Natural killer cell (primary cell): Measurements from ENCODE around the gene SUPT20H. TPM values are rescaled to one million over a fixed set of nuclear protein-coding genes. Genes with fewer than 3 reads are reported as not detected.

Source experiments
- ATAC-seq, 3 donors: fragments of 150-1000 bp in 2 of 3; fragments of 200-7000 bp in 1 of 3; cut with Tn5 transposase; 1 replicate in 1 of 3; 2 replicates in 2 of 3; pipeline ENCODE4 v1.10.0; 2021; ENCODE audit warnings: mild to moderate bottlenecking in 2 of 3, moderate library complexity in 2 of 3
- DNase-seq, 2 donors: peaks; one replicate each; pipeline versions ENCODE4 v3.0.0 to v3.0.0-alpha.2; 2013 to 2021; ENCODE audit warnings: mixed read lengths in 1 of 2
- H3K27ac ChIP-seq: one replicate; pipeline ENCODE4 v1.5.1; 2013; ENCODE audit warnings: mild to moderate bottlenecking, low read length
- H3K27me3 ChIP-seq: one replicate; pipeline ENCODE4 v1.6.1; 2013; ENCODE audit warnings: low read length; ENCODE audit not compliant: control insufficient read depth, insufficient read depth
- H3K36me3 ChIP-seq: one replicate; pipeline ENCODE4 v1.6.1; 2013; ENCODE audit warnings: low read length; ENCODE audit not compliant: control insufficient read depth, insufficient read depth
- H3K4me1 ChIP-seq: one replicate; pipeline ENCODE4 v1.6.1; 2013; ENCODE audit warnings: low read length; ENCODE audit not compliant: control insufficient read depth, insufficient read depth
- H3K4me3 ChIP-seq: one replicate; pipeline ENCODE4 v1.5.1; 2013; ENCODE audit warnings: low read length
- H3K9me3 ChIP-seq: one replicate; pipeline ENCODE4 v1.6.1; 2013; ENCODE audit warnings: low read length; ENCODE audit not compliant: control insufficient read depth, insufficient read depth
- H3K27ac Mint-ChIP-seq, 2 donors: one replicate each; pipeline ENCODE4 v1.8.0; 2022; ENCODE audit warnings: mild to moderate bottlenecking in 2 of 2, mixed read lengths in 2 of 2, moderate library complexity in 1 of 2
- H3K27me3 Mint-ChIP-seq, 2 donors: one replicate each; pipeline ENCODE4 v1.8.0; 2022; ENCODE audit warnings: low read depth in 2 of 2, mixed read lengths in 2 of 2
- H3K36me3 Mint-ChIP-seq: one replicate; pipeline ENCODE4 v1.8.0; 2022; ENCODE audit warnings: mixed read lengths
- H3K4me1 Mint-ChIP-seq, 2 donors: one replicate each; pipeline ENCODE4 v1.8.0; 2022; ENCODE audit warnings: mixed read lengths in 2 of 2
- H3K4me3 Mint-ChIP-seq: one replicate; pipeline ENCODE4 v1.8.0; 2022; ENCODE audit warnings: mild to moderate bottlenecking, moderate library complexity, mixed read lengths
- H3K9me3 Mint-ChIP-seq, 2 donors: one replicate each; pipeline ENCODE4 v1.8.0; 2022; ENCODE audit warnings: mixed read lengths in 2 of 2
- CTCF ChIP-seq: fragments of 200-600 bp; IDR thresholded peaks from one replicate; pipeline ENCODE4 v1.8.0; 2022; ENCODE audit warnings: antibody characterized with exemption
- WGBS: methylation state at CpG from one replicate; pipeline ENCODE4 v1.1.7; 2013; ENCODE audit warnings: missing lambda C conversion rate; ENCODE audit not compliant: insufficient coverage; 5-methylcytosine and 5-hydroxymethylcytosine counted together
- intact Hi-C: fragments of 100-400 bp; cut with micrococcal nuclease; formaldehyde crosslinking; loops from one replicate; pipeline ENCODE4 v1.14.2; 2022
- total RNA-seq, 4 donors: library from RNA; stranded (reverse); fragments of 120-200 nt in 1 of 4; gene quantifications; one replicate each; pipeline versions ENCODE4 v1.2.3 to v1.2.4, GENCODE V29; 2013 to 2022

Gene SUPT20H
- total RNA-seq, 3 donors from 2014 or later (not counting 1 experiment from before 2014, with no cell fraction given), result 59.8 to 84.7 (median 64.6) TPM

- Histone ChIP-seq H3K27ac (no peak overlapping the region), H3K27me3 (no peaks in the 10 kb centered on the region), H3K36me3 (peaks cover 78% of the 10 kb centered on the region), H3K9me3 (no peaks in the 10 kb centered on the region), H3K4me1 (no peaks in the 10 kb centered on the region), H3K4me3 (no peak overlapping the region)
- H3K36me3 Mint-ChIP-seq, result peaks cover 25% of the 10 kb centered on the region
- H3K27me3 Mint-ChIP-seq, result no peaks in the 10 kb centered on the region
- no peak overlapping the region for H3K4me3 Mint-ChIP-seq
- ATAC-seq (no peak), DNase-seq (no peak)
- H3K4me1 Mint-ChIP-seq, result no peaks in the 10 kb centered on the region
- intact Hi-C loops, result no loop called here
- no peak overlapping the region for H3K27ac Mint-ChIP-seq
- TF ChIP-seq CTCF, result no peak
- no peaks in the 10 kb centered on the region for H3K9me3 Mint-ChIP-seq
Measured at GRCh38 chr13:37040789-37041188, 18.7 kb downstream of the SUPT20H start.

- H3K4me1 Mint-ChIP-seq, result no peaks in the 10 kb centered on the region
- Histone ChIP-seq H3K36me3 (peaks cover 78% of the 10 kb centered on the region), H3K4me1 (no peaks in the 10 kb centered on the region), H3K9me3 (no peaks in the 10 kb centered on the region), H3K27me3 (no peaks in the 10 kb centered on the region), H3K4me3 (no peak overlapping the region), H3K27ac (no peak overlapping the region)
- H3K36me3 Mint-ChIP-seq, result peaks cover 30% of the 10 kb centered on the region
- no peaks in the 10 kb centered on the region for H3K9me3 Mint-ChIP-seq
- H3K4me3 Mint-ChIP-seq, result no peak overlapping the region
- ATAC-seq (no peak), DNase-seq (no peak)
- no peak overlapping the region for H3K27ac Mint-ChIP-seq
- TF ChIP-seq CTCF, result no peak
- intact Hi-C loops, result no loop called here
- H3K27me3 Mint-ChIP-seq, result no peaks in the 10 kb centered on the region
Measured at GRCh38 chr13:37039896-37040295, 19.6 kb downstream of the SUPT20H start.

GRCh38 chr13:37037241-37037640 is 22.2 kb downstream of the SUPT20H start:
- Mint-ChIP-seq H3K9me3 (no peaks in the 10 kb centered on the region), H3K27ac (no peak overlapping the region), H3K4me3 (no peak overlapping the region), H3K36me3 (peaks cover 30% of the 10 kb centered on the region), H3K27me3 (no peaks in the 10 kb centered on the region), H3K4me1 (no peaks in the 10 kb centered on the region)
- intact Hi-C loops, result no loop called here
- no peak overlapping the region for H3K4me3 ChIP-seq
- WGBS, result 94% methylated on average over 3 of the region's 3 CpGs
- H3K9me3 ChIP-seq, result no peaks in the 10 kb centered on the region
- no peak for ATAC-seq
- H3K27me3 ChIP-seq, result no peaks in the 10 kb centered on the region
- no peak for TF ChIP-seq CTCF
- H3K27ac ChIP-seq, result no peak overlapping the region
- peaks cover 71% of the 10 kb centered on the region for H3K36me3 ChIP-seq
- DNase-seq, result no peak
- H3K4me1 ChIP-seq, result no peaks in the 10 kb centered on the region

GRCh38 chr13:37029617-37030016 is 29.9 kb downstream of the SUPT20H start:
- Histone ChIP-seq H3K4me1 (no peaks in the 10 kb centered on the region), H3K36me3 (peaks cover 80% of the 10 kb centered on the region), H3K27me3 (no peaks in the 10 kb centered on the region), H3K4me3 (no peak overlapping the region), H3K27ac (no peak overlapping the region), H3K9me3 (no peaks in the 10 kb centered on the region)
- intact Hi-C loops, result no loop called here
- 100% methylated on average over 1 of the region's 4 CpGs for WGBS
- TF ChIP-seq CTCF, result no peak
- Mint-ChIP-seq H3K4me3 (no peak overlapping the region), H3K27ac (no peak overlapping the region), H3K36me3 (peaks cover 6% of the 10 kb centered on the region), H3K4me1 (no peaks in the 10 kb centered on the region), H3K27me3 (no peaks in the 10 kb centered on the region), H3K9me3 (no peaks in the 10 kb centered on the region)
- DNase-seq, result no peak
- no peak for ATAC-seq
